ENCODE data around the gene PEMT.

DNA sequence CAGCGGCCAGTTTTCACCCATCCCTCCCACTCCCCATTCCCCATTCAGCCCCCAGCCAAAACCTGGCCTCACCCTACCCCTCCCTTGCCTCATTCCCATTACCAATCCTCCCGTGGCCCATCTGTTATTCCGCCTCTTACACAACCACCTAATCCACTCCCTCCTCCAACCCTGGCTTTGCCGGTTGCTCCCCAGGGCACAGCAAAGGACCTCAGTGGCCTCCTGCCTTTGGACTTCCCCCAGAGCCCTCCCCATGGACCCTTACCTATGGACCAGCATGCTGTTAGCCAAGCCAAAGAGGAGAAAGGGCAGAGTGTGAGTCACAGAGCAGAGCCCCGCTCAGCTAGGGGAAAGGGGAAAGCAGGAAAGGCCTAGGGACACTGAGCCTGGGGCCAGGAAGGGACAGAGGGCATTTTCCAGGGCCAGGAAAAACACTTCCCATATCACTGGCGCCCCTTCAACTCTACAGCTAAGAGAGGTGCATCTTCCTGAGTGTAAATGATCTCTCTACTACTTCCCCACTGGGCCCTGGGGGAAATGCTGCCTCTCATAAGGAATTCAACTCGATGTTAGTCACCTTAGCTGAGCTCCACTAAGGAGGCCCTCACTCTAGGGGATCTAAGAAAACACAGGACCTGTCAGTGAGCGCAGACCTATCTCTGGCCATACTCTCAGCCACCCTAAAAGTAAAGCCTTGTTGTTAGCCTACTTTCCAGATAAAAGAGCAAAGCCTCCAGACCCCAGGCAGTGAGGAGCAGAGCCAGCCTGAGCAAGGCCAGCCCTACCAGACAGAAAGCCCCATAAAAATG lies 10.6 kb downstream of the PEMT start:
- TF ChIP-seq, protein P1, sequence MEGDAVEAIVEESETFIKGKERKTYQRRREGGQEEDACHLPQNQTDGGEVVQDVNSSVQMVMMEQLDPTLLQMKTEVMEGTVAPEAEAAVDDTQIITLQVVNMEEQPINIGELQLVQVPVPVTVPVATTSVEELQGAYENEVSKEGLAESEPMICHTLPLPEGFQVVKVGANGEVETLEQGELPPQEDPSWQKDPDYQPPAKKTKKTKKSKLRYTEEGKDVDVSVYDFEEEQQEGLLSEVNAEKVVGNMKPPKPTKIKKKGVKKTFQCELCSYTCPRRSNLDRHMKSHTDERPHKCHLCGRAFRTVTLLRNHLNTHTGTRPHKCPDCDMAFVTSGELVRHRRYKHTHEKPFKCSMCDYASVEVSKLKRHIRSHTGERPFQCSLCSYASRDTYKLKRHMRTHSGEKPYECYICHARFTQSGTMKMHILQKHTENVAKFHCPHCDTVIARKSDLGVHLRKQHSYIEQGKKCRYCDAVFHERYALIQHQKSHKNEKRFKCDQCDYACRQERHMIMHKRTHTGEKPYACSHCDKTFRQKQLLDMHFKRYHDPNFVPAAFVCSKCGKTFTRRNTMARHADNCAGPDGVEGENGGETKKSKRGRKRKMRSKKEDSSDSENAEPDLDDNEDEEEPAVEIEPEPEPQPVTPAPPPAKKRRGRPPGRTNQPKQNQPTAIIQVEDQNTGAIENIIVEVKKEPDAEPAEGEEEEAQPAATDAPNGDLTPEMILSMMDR (IDR thresholded peaks at IDR 0.05) = no peak
- TF ChIP-seq POLR2A (IDR thresholded peaks at IDR 0.05; ENCODE audit: low read depth) (no peak), EP300 (IDR thresholded peaks at IDR 0.05) (no peak)

Data from esophagus muscularis mucosa (tissue), 4 donors.